Gastrocnemius medialis (tissue), 4 donors: ENCODE measurements around the gene ANKRD9.

ENCODE experiments used
- POLR2A ChIP-seq, 2 donors: fragments of 450-650 bp; IDR thresholded peaks; one replicate each; pipeline ENCODE4 v1.6.1; 2017; ENCODE audit warnings: antibody characterized with exemption in 2 of 2, mild to moderate bottlenecking in 2 of 2, moderate library complexity in 2 of 2
- TF ChIP-seq, protein P1 (sequence below), 5 experiments: fragments of 450-650 bp in 3 of 5; fragments of 200-600 bp in 2 of 5; sonication (generic) in 2 of 5; IDR thresholded peaks in 4 of 5; conservative IDR thresholded peaks in 1 of 5; 1 replicate in 4 of 5; 2 replicates in 1 of 5; pipeline ENCODE4 v1.5.1; 2016 to 2019; ENCODE audit warnings: antibody characterized with exemption in 5 of 5, mild to moderate bottlenecking in 3 of 5, moderate library complexity in 3 of 5

GRCh38 chr14:102472791-102473150 lies 36.8 kb downstream of the ANKRD9 start:
- TF ChIP-seq, protein P1, sequence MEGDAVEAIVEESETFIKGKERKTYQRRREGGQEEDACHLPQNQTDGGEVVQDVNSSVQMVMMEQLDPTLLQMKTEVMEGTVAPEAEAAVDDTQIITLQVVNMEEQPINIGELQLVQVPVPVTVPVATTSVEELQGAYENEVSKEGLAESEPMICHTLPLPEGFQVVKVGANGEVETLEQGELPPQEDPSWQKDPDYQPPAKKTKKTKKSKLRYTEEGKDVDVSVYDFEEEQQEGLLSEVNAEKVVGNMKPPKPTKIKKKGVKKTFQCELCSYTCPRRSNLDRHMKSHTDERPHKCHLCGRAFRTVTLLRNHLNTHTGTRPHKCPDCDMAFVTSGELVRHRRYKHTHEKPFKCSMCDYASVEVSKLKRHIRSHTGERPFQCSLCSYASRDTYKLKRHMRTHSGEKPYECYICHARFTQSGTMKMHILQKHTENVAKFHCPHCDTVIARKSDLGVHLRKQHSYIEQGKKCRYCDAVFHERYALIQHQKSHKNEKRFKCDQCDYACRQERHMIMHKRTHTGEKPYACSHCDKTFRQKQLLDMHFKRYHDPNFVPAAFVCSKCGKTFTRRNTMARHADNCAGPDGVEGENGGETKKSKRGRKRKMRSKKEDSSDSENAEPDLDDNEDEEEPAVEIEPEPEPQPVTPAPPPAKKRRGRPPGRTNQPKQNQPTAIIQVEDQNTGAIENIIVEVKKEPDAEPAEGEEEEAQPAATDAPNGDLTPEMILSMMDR (IDR thresholded peaks at IDR 0.05 in 4 of 5, conservative IDR thresholded peaks at IDR 0.05 in 1 of 5), result no peak
- no peak for TF ChIP-seq POLR2A (IDR thresholded peaks at IDR 0.05)
